Smooth muscle cell of the brain vasculature (primary cell): ENCODE results near the gene ACLY.
"Not testable (repeated sequence)": the region's sequence is repeated elsewhere in the genome, so short reads cannot be mapped to it uniquely, and the experiment has no call there.

Experiments used
- DNase-seq: peaks from one replicate; pipeline ENCODE4 v3.0.0-alpha.2; 2012; ENCODE audit warnings: low read depth, low spot score

Gene ACLY

GRCh38 chr17:41873559-41874292 is 45.0 kb downstream of the ACLY start:
- DNase-seq: no peak

DNA sequence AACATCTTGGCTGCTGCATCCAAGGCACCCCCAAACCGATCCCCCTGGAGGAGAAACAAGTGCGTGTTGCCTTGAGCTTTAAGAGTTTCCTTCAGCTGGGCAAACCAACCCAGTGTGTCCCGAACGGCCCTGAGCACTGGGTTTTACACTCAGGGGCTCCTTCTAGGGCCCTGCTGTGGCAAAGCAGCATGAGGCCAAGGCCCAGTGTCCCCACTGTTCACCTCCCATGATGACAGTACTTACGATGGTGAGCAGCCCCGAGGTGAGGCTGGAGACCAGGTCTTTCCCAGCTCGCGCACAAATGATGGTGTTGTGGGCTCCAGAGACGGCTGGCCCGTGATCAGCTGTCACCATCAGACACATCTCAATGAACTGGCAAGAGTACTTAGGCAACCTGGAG is 47.0 kb downstream of the ACLY start:
- DNase-seq: no peak

GRCh38 chr17:41870627-41871026 is 48.1 kb downstream of the ACLY start:
- DNase-seq: no peak

- DNase-seq: no peak
Observed at GRCh38 chr17:41870097-41870496, 48.7 kb downstream of the ACLY start.

DNA sequence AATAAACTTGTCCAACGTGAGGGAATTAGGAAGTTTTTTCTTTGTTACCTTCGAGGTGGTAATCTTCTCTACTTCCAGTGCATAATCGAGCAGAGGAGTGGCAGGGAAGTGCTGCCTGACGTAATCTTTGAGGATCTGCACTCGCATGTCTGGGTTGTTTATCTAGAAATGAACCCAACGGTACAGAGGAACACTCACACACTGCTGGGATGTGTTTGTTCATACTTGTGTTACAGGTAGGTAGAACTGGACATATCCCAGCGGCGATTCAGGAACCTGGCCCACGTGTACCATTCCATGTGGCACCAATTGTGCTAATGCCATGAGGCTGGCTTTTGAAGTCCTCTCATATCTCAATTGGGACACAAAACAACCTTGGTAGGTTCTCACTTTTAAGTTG is 49.3 kb downstream of the ACLY start:
- no peak for DNase-seq

DNA sequence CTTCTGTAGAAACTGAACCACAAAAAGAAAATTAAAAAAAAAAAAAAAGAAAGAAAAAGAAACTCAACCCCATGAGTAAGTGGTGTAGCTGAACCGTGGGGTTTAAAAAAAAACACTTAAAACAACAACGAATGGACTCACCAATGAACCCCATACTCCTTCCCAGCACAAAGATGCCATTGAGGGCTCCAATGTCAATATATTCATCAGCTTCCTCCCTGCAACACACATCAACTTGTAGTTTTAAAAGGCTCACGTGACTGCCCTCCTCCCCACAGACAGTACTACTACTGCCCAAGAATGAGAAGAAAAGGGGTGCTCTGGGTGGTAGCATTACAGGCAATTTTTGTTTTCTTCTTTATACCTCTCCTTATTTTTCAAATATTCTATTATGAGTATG is 50.2 kb downstream of the ACLY start:
- DNase-seq: no peak

DNA sequence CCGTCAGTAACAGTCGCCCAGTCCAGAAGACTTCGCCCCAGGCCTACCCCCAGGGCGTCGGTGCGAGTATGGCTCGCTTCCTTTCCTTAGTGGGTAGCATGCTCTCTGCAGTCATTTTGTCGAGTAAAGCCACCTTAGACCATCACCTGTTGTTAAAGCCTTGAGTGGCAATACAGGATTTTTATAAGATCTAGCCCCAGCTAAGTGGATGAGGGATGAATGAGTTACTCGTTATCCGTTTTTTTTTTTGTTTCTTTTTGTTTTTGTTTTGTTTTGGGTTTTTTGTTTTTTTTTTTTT is 53.2 kb downstream of the ACLY start:
- no peak for DNase-seq

GRCh38 chr17:41864836-41865595 is 53.7 kb downstream of the ACLY start, which contains the start of gene KLHL11:
Gene KLHL11 (minus strand): TSS chr17:41865423. CDS start chr17:41865370, 53 bp downstream.
- DNase-seq: peak; percentile 73

DNA sequence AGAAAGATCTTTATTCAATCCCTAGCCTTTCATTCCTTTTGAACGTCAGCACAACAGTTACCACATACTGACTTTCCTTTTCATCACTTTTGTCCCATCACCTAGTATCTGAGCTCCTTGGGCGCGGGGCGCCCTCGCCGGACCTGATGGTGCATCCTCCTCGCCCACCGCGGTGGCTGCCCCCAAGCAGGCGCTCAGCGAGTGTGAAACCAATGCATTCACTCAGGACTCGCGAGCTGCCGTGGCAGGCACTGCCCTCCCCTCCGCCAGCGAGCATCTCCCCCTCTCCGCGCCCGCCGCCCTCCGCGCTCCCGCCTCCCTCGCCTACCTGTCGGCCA is 54.3 kb downstream of the ACLY start:
- no peak for DNase-seq

DNA sequence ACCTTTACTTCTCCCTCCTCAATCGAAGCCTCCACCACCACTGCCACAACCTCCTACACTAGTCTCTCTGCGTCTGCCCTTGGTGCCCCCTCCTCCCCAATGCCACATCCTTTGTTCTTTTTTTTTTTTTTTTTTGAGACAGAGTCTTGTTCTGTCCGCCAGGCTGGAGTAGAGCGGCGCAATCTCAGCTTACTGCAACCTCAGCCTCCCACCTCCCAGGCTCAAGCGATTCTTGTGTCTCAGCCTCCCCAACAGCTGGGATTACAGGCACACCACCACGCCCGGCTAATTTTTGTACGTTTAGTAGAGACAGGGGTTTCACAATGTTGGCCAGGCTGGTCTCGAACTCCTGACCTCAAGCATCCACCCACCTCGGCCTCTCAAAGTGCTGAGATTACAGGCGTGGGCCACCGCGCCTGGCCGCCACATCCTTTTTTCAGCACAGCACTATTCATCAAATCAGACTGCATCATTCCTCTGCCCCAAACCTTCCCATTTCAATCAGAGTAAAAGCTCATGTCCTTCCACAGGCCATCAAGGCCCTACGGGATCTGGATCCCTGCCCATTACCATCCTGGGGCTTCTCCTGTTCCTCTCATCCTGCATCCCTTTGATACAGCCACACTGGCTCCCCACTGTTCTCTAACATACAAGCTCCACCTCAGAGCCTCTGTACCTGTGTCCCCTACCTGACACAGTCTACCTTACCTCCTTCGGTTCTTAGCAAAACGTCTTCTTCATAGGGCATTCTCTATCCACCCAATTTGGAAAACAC is 55.5 kb downstream of the ACLY start:
- DNase-seq: no peak

- no peak for DNase-seq
Observed at GRCh38 chr17:41860254-41860931, 58.4 kb downstream of the ACLY start.

- not testable (repeated sequence) for DNase-seq
Observed at GRCh38 chr17:41851382-41851781, 67.4 kb downstream of the ACLY start.

GRCh38 chr17:41849251-41849990 is 69.3 kb downstream of the ACLY start:
- no peak for DNase-seq

DNA sequence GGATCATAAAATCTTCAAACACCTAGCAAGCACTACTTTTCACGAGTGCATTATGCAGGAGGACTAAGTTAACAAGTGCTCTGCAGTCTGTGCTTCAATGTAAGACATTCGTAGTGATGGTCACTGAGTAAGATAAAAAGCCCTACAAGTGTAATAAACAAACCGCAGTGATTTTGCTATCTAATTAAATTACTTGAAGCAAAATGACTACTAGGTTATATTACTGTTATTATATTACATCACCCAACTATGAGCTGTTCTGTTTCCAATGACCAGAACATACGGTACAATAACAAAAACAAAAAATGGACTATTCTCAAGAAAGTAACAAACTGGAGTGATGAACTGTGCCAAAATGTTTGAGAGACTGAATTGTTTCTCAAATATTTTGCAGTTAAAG is 70.0 kb downstream of the ACLY start:
- no peak for DNase-seq

GRCh38 chr17:41844971-41845370 is 73.8 kb downstream of the ACLY start:
- no peak for DNase-seq

- DNase-seq: not testable (repeated sequence)
Observed at GRCh38 chr17:41840781-41841180, 78.0 kb downstream of the ACLY start.

- DNase-seq: not testable (repeated sequence)
Observed at GRCh38 chr17:41839448-41839847, 79.3 kb downstream of the ACLY start.

GRCh38 chr17:41837761-41838538 is 80.8 kb downstream of the ACLY start, which contains the start of gene KLHL10:
Gene KLHL10 (plus strand): TSS chr17:41837825. CDS start chr17:41837933, 108 bp downstream.
- no peak for DNase-seq

- no peak for DNase-seq
Observed at GRCh38 chr17:41836550-41837196, 82.1 kb downstream of the ACLY start.
